H9 (cell line): ENCODE results near the gene GARNL3. TPM values are rescaled to one million over a fixed set of nuclear protein-coding genes. Genes with fewer than 3 reads are reported as not detected.

Source experiments
- DNase-seq: peaks from one replicate; pipeline ENCODE4 v3.0.0-alpha.2; 2017
- H2AFZ ChIP-seq: one replicate; pipeline ENCODE4 v1.6.1; 2013; ENCODE audit warnings: mild to moderate bottlenecking, low read length, control low read depth, moderate library complexity
- H2AK5ac ChIP-seq: 2 replicates; pipeline ENCODE4 v1.6.1; 2013; ENCODE audit warnings: low read length, control low read depth, mixed read lengths; ENCODE audit not compliant: insufficient read length
- H2BK120ac ChIP-seq: one replicate; pipeline ENCODE4 v1.6.1; 2013; ENCODE audit warnings: low read depth, mild to moderate bottlenecking, low read length, control low read depth, inconsistent platforms; ENCODE audit not compliant: poor library complexity, severe bottlenecking
- H2BK12ac ChIP-seq: 2 replicates; pipeline ENCODE4 v1.6.1; 2013; ENCODE audit warnings: low read length, control low read depth, mixed read lengths, low read depth; ENCODE audit not compliant: insufficient read length
- H2BK15ac ChIP-seq: 2 replicates; pipeline ENCODE4 v1.6.1; 2013; ENCODE audit warnings: low read depth, low read length, control low read depth
- H2BK20ac ChIP-seq: one replicate; pipeline ENCODE4 v1.6.1; 2013; ENCODE audit warnings: low read depth, mild to moderate bottlenecking, low read length, control low read depth, inconsistent platforms; ENCODE audit not compliant: poor library complexity, severe bottlenecking
- H2BK5ac ChIP-seq: 2 replicates; pipeline ENCODE4 v1.6.1; 2013; ENCODE audit warnings: low read length, control low read depth, mixed read lengths; ENCODE audit not compliant: insufficient read length
- H3K14ac ChIP-seq: 2 replicates; pipeline ENCODE4 v1.6.1; 2013; ENCODE audit warnings: low read length, control low read depth; ENCODE audit not compliant: insufficient read depth
- H3K18ac ChIP-seq: 2 replicates; pipeline ENCODE4 v1.6.1; 2013; ENCODE audit warnings: low read depth, mild to moderate bottlenecking, mixed read lengths, low read length, control low read depth; ENCODE audit not compliant: insufficient read length
- H3K23ac ChIP-seq: 2 replicates; pipeline ENCODE4 v1.6.1; 2013; ENCODE audit warnings: low read length, control low read depth, mixed read lengths, low read depth; ENCODE audit not compliant: insufficient read length
- H3K23me2 ChIP-seq: 2 replicates; pipeline ENCODE4 v1.6.1; 2013; ENCODE audit warnings: low read depth, mild to moderate bottlenecking, mixed read lengths, low read length, control low read depth; ENCODE audit not compliant: insufficient read length, poor library complexity, severe bottlenecking
- H3K27ac ChIP-seq: 2 replicates; pipeline ENCODE4 v1.5.1; 2013; ENCODE audit warnings: low read length, control low read depth, mixed read lengths, low read depth; ENCODE audit not compliant: insufficient read length
- H3K27me3 ChIP-seq: 2 replicates; pipeline ENCODE4 v1.6.1; 2013; ENCODE audit warnings: low read length, control low read depth, inconsistent platforms; ENCODE audit not compliant: insufficient read depth
- H3K4ac ChIP-seq: 2 replicates; pipeline ENCODE4 v1.6.1; 2013; ENCODE audit warnings: low read depth, mild to moderate bottlenecking, control low read depth, inconsistent platforms, low read length, moderate library complexity
- H3K4me1 ChIP-seq: 2 replicates; pipeline ENCODE4 v1.6.1; 2013; ENCODE audit warnings: low read length, control low read depth, inconsistent platforms; ENCODE audit not compliant: insufficient read depth
- H3K4me2 ChIP-seq: 2 replicates; pipeline ENCODE4 v1.6.1; 2013; ENCODE audit warnings: low read length, control low read depth, mixed read lengths; ENCODE audit not compliant: insufficient read length, insufficient read depth
- H3K56ac ChIP-seq: 2 replicates; pipeline ENCODE4 v1.6.1; 2013; ENCODE audit warnings: low read depth, mild to moderate bottlenecking, mixed read lengths, low read length, control low read depth; ENCODE audit not compliant: insufficient read length
- H3K79me1 ChIP-seq: 2 replicates; pipeline ENCODE4 v1.6.1; 2013; ENCODE audit warnings: low read depth, mild to moderate bottlenecking, moderate library complexity, low read length, control low read depth, inconsistent platforms; ENCODE audit not compliant: insufficient read depth, poor library complexity, severe bottlenecking
- H3K79me2 ChIP-seq: 2 replicates; pipeline ENCODE4 v1.6.1; 2013; ENCODE audit warnings: low read length, control low read depth, inconsistent platforms; ENCODE audit not compliant: insufficient read depth
- H3K9ac ChIP-seq: 2 replicates; pipeline ENCODE4 v1.6.1; 2013; ENCODE audit warnings: low read length, control low read depth, mixed read lengths; ENCODE audit not compliant: insufficient read length; ENCODE audit errors: extremely low read depth
- H3K9me3 ChIP-seq: one replicate; pipeline ENCODE4 v1.6.1; 2013; ENCODE audit warnings: low read depth, low read length, inconsistent platforms; ENCODE audit not compliant: control insufficient read depth
- H3T11ph ChIP-seq: one replicate; pipeline ENCODE4 v1.6.1; 2013; ENCODE audit warnings: mild to moderate bottlenecking, low read length, control low read depth, inconsistent platforms
- H4K20me1 ChIP-seq: one replicate; pipeline ENCODE4 v1.6.1; 2013; ENCODE audit not compliant: control insufficient read depth, insufficient read length, insufficient read depth
- H4K5ac ChIP-seq: 2 replicates; pipeline ENCODE4 v1.6.1; 2013; ENCODE audit warnings: low read depth, mild to moderate bottlenecking, mixed read lengths, low read length, control low read depth; ENCODE audit not compliant: insufficient read length
- H4K8ac ChIP-seq: replicated peaks from 2 replicates; pipeline ENCODE4 v1.6.1; 2013; ENCODE audit warnings: low read length, control low read depth, mixed read lengths, low read depth; ENCODE audit not compliant: insufficient read length
- H4K91ac ChIP-seq: 2 replicates; pipeline ENCODE4 v1.6.1; 2013; ENCODE audit warnings: low read depth, mild to moderate bottlenecking, moderate library complexity, mixed read lengths, low read length, control low read depth; ENCODE audit not compliant: insufficient read length
- H3K27ac Mint-ChIP-seq, 3 experiments: 2 replicates in 2 of 3; 3 replicates in 1 of 3; pipeline ENCODE4 v1.8.0; 2020 to 2021; ENCODE audit warnings: mixed read lengths in 3 of 3, mild to moderate bottlenecking in 1 of 3, moderate library complexity in 1 of 3
- H3K27me3 Mint-ChIP-seq: 2 replicates; pipeline ENCODE4 v1.8.0; 2021; ENCODE audit warnings: low read depth, mild to moderate bottlenecking, moderate library complexity, mixed read lengths
- H3K36me3 Mint-ChIP-seq, 3 experiments: 2 replicates in 2 of 3; 3 replicates in 1 of 3; pipeline ENCODE4 v1.8.0; 2020 to 2021; ENCODE audit warnings: low read depth in 3 of 3, mixed read lengths in 3 of 3; ENCODE audit not compliant: insufficient read depth in 1 of 3
- H3K4me1 Mint-ChIP-seq, 2 experiments: 2 replicates each; pipeline ENCODE4 v1.8.0; 2020; ENCODE audit warnings: mixed read lengths in 2 of 2
- H3K4me3 Mint-ChIP-seq, 2 experiments: 2 replicates in 1 of 2; 3 replicates in 1 of 2; pipeline ENCODE4 v1.8.0; 2020 to 2021; ENCODE audit warnings: mild to moderate bottlenecking in 2 of 2, mixed read lengths in 2 of 2, moderate library complexity in 1 of 2
- H3K9me3 Mint-ChIP-seq, 2 experiments: 2 replicates in 1 of 2; 3 replicates in 1 of 2; pipeline ENCODE4 v1.8.0; 2020; ENCODE audit warnings: mild to moderate bottlenecking in 2 of 2, mixed read lengths in 2 of 2, moderate library complexity in 1 of 2
- WGBS: extraction: QIAGEN DNeasy Blood & Tissue Kit; methylation state at CpG from one replicate; pipeline ENCODE4 v1.1.7; 2013; ENCODE audit warnings: missing lambda C conversion rate, low lambda C conversion rate, mixed read lengths; ENCODE audit not compliant: insufficient read length; ENCODE audit errors: extremely low coverage; 5-methylcytosine and 5-hydroxymethylcytosine counted together
- total RNA-seq: library from RNA; stranded (reverse); gene quantifications from 2 replicates; pipeline ENCODE4 v1.2.1, GENCODE V29; 2021
- TF ChIP-seq, protein P1 (sequence below): fragments of 200-600 bp; sonication (generic); conservative IDR thresholded peaks from 3 replicates; pipeline ENCODE4 v1.8.0; 2021; ENCODE audit warnings: antibody characterized with exemption, mild to moderate bottlenecking

The GARNL3 gene
- total RNA-seq, 1 experiment from 2014 or later, result 8.7 TPM

GRCh38 chr9:127263237-127263636 is 1.3 kb upstream of the GARNL3 start:
- DNase-seq, result no peak
- WGBS, result no CpG with 5 or more reads among the region's 9 CpGs
- no peak overlapping the region for H3K27ac ChIP-seq
- no peak overlapping the region for H3K4me2 ChIP-seq
- H2BK15ac ChIP-seq, result no peak overlapping the region
- Mint-ChIP-seq H3K27ac (peak overlapping the region in 1 of 3 experiments; percentile 29; a peak in 1 of 7 replicates), H3K4me1 (peaks cover 16 to 17% of the 10 kb centered on the region in 2 experiments), H3K36me3 (no peaks in the 10 kb centered on the region; a peak in 1 of 7 replicates), H3K27me3 (no peaks in the 10 kb centered on the region), H3K9me3 (no peaks in the 10 kb centered on the region), H3K4me3 (no peak overlapping the region)
- H3K79me2 ChIP-seq, result no peaks in the 10 kb centered on the region
- no peak overlapping the region for H2BK12ac ChIP-seq
- H2AK5ac ChIP-seq, result no peak overlapping the region
- no peak overlapping the region for H4K91ac ChIP-seq
- H2BK20ac ChIP-seq, result no peak overlapping the region
- H3K56ac ChIP-seq, result no peak overlapping the region
- no peak overlapping the region for H2BK5ac ChIP-seq
- no peaks in the 10 kb centered on the region for H4K20me1 ChIP-seq
- TF ChIP-seq, protein P1, sequence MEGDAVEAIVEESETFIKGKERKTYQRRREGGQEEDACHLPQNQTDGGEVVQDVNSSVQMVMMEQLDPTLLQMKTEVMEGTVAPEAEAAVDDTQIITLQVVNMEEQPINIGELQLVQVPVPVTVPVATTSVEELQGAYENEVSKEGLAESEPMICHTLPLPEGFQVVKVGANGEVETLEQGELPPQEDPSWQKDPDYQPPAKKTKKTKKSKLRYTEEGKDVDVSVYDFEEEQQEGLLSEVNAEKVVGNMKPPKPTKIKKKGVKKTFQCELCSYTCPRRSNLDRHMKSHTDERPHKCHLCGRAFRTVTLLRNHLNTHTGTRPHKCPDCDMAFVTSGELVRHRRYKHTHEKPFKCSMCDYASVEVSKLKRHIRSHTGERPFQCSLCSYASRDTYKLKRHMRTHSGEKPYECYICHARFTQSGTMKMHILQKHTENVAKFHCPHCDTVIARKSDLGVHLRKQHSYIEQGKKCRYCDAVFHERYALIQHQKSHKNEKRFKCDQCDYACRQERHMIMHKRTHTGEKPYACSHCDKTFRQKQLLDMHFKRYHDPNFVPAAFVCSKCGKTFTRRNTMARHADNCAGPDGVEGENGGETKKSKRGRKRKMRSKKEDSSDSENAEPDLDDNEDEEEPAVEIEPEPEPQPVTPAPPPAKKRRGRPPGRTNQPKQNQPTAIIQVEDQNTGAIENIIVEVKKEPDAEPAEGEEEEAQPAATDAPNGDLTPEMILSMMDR, result no peak
- no peak overlapping the region for H4K5ac ChIP-seq
- H3T11ph ChIP-seq, result no peak overlapping the region
- H3K23me2 ChIP-seq, result no peaks in the 10 kb centered on the region
- H3K9ac ChIP-seq, result no peak overlapping the region
- no peak overlapping the region for H3K18ac ChIP-seq
- H2AFZ ChIP-seq, result no peak overlapping the region
- no peak overlapping the region for H3K23ac ChIP-seq
- no peaks in the 10 kb centered on the region; the same call in 1 of the 2 replicates for H3K4me1 ChIP-seq
- no peak overlapping the region for H3K4ac ChIP-seq
- H3K14ac ChIP-seq, result no peak overlapping the region
- no peaks in the 10 kb centered on the region for H3K9me3 ChIP-seq
- no peaks in the 10 kb centered on the region for H3K79me1 ChIP-seq
- H3K27me3 ChIP-seq, result no peaks in the 10 kb centered on the region
- no peak overlapping the region for H2BK120ac ChIP-seq
- no peak overlapping the region for H4K8ac ChIP-seq
